DMS153 treated with DMSO at 0.1 percent for 48 hours (cell line): ENCODE measurements around the gene HOXD4.

ENCODE experiments used
- DNase-seq: peaks from one replicate; lab custom pipeline; 2025; ENCODE audit not compliant: unreplicated experiment; lab: John Stamatoyannopoulos, UW

HOXD4 gene

DNA sequence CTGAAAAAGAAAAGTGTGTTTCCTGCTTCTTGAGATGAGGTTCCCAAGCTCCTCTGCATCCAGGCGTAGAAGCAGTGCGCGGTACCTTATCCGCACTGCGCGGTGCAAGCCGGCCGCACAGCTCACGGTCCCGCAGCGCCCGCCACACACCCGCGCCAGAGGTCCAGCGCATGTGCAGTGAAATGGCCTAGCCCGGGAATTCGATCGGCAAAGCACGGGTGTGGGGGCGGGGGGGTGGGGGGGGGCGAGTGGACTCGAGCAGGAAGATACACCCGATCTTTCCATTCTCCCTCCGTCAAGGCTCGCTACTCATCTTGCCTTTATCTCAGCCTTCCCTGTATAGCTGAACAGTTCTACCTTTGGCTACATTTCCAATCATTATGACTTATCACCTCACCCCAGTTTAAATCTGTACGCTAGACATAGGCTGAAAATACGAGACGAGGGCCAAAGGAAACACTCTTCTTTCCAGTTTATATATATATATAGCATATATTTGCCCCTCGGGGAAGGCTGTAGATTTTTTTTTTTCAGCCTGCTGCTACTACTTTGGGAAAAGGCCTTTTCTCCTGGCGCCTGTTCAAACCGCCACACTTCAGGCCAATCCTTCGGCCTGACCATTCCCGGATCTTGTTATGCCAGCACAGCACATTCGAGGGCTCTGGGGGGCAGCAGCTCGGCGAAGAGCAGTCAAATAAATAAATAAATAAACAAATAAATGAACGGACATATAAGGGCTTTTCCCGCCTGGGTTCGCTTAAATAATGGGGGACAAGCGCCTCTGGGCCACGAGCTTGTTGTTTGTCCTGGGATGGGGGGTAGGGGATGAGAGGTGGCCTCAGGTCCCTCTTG, 11.5 kb upstream of the HOXD4 start:
- no peak for DNase-seq

- no peak for DNase-seq
Observed at GRCh38 chr2:176140513-176141317, 10.6 kb upstream of the HOXD4 start.

- DNase-seq = no peak
Observed at GRCh38 chr2:176142281-176142680, 9.1 kb upstream of the HOXD4 start.

- DNase-seq = no peak
Observed at GRCh38 chr2:176145085-176145969, 6.0 kb upstream of the HOXD4 start.

- DNase-seq = no peak
Observed at GRCh38 chr2:176146101-176146500, 5.2 kb upstream of the HOXD4 start.

DNA sequence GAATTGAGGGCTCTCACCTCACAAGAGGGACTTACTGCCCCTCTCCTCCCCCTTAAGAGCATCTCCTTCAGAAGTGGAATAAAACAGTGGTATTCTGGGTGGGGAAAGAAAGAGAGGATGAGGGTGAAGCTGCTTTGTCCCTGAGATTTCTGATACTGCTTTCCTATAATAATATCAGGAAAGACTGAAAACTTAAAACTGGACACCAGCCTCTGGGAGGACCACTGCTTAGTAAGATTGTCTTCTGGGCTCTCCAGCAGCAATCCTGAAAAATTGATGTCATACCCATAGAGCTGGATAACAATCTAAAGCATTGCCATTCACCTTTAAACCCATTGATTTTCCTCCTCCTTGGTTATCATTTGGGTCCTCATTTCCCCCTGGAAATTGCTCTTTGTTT, 4.7 kb upstream of the HOXD4 start:
- DNase-seq = no peak

DNA sequence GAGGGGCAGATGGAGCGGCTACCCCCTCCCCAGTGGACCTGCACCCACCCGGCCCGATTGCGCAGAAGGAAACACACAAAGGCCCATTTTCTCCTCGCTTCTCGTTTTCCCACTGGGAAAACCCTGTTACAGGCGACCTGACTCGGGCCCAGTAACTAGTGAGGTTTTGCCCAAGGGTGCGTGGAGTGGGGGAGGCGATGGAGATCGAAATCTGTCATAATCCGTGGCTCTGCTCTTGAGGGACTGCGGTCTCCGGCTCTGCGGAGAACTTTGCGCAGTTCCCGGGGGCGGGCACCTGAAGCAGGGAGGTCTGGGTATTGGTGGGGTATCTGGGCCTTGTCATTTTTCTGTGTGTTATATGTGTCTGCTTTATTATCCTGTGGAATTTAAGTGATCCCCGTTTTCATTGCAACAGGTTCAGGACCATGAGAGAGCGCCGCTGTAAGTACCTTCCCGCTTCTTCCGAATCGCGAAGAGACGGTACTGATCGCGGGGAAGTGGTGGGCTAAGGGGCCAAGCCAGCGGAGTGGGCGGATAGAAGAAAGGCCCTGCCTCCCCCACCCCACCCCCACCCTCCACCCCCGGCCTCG, 4.0 kb upstream of the HOXD4 start:
- DNase-seq = no peak

GRCh38 chr2:176147800-176148496, 3.4 kb upstream of the HOXD4 start:
- DNase-seq = no peak

DNA sequence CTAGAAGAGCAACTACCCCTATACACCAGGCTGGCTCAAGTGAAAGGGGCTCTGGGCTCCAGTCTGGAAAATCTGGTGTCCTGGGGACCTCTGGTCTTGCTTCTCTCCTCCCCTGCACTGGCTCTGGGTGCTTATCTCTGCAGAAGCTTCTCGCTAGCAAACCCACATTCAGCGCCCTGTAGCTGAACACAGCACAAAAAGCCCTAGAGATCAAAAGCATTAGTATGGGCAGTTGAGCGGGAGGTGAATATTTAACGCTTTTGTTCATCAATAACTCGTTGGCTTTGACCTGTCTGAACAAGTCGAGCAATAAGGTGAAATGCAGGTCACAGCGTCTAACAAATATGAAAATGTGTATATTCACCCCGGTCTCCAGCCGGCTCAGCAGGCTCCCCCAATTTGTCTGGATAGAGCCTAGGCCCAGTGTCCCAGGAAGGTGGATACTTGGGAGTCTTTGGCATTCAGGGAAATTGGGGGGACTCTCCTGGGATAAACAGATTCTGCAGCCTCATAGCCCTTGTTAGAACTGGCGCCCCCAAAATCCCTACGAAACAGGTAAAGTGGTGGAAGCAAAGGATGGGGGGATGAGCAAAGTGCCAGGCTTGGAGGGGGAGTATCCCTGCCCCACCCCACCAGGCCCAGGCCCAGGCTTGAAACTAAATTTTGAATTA, 2.5 kb upstream of the HOXD4 start:
- no peak for DNase-seq

GRCh38 chr2:176149481-176149938, 1.8 kb upstream of the HOXD4 start:
- DNase-seq = no peak

GRCh38 chr2:176149939-176150583, 1.3 kb upstream of the HOXD4 start:
- DNase-seq = no peak

DNA sequence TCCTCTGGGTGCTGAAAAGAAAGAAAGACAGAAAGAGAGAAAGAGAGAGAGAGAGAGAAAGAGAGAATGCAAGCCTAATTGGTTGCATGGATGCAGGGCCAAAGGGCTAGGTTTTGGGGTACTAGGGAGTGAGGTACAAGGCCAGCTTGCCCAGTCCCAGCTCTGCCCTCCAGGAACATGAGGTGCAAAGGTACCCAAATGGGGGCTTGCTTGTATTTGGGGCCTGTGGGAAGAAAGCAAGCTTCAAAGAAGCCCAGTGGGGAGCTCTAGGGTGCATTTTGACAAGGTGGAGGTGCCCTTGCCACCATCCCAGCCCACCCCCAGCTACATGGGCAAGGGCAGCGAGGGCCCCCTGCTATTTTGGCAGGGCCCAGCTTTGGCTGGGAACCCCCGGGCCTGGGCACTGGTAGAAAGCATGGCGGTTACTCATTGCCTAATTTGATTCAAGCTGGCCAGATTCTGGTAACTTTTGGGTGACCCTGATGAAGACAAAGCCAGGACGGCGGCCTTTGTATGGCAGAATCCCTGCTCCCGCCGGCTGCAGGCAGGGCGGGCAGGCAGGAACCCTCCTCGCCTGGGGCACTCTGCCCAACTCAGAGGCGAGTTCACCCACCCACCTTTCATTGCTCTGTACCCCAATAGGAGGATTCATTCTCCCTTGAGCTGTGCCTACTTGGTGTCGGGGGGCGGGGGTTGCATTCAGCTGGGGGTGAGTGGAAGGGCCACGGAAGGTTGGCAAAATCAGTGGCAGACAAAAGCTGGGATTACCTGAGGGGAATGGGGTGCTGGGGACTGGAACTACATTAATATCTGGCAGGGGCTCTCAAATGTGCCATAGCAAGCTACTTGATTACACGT, 537 bp upstream of the HOXD4 start:
- DNase-seq = no peak

DNA sequence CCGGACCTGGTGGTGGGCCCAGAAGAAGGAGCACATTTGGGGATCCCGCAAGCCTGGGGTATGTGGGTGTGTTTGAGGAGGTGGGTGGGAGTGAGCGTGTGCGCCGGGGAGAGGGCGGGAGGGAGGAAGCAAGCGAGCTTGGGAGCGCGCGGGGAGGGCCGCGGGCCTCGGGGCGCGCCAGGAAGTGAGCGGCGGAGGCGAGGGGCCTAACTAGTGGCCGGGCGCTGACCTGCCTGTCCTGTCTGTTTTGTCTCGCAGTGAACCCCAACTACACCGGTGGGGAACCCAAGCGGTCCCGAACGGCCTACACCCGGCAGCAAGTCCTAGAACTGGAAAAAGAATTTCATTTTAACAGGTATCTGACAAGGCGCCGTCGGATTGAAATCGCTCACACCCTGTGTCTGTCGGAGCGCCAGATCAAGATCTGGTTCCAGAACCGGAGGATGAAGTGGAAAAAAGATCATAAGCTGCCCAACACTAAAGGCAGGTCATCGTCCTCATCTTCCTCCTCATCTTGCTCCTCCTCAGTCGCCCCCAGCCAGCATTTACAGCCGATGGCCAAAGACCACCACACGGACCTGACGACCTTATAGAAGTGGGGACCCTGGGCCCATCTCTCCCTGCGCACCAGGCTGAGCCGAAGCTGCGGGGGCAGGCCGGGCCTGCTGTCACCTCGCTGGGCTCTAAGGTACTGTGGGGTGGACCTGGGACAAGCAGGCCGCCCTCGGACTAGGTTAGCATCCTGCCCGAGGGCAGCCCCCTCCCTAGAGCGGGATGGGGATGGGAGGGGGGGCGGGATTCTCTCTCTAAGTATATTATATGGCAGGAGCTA, 1.2 kb downstream of the HOXD4 start:
- DNase-seq = no peak

GRCh38 chr2:176154576-176155252, 3.4 kb downstream of the HOXD4 start:
- no peak for DNase-seq

DNA sequence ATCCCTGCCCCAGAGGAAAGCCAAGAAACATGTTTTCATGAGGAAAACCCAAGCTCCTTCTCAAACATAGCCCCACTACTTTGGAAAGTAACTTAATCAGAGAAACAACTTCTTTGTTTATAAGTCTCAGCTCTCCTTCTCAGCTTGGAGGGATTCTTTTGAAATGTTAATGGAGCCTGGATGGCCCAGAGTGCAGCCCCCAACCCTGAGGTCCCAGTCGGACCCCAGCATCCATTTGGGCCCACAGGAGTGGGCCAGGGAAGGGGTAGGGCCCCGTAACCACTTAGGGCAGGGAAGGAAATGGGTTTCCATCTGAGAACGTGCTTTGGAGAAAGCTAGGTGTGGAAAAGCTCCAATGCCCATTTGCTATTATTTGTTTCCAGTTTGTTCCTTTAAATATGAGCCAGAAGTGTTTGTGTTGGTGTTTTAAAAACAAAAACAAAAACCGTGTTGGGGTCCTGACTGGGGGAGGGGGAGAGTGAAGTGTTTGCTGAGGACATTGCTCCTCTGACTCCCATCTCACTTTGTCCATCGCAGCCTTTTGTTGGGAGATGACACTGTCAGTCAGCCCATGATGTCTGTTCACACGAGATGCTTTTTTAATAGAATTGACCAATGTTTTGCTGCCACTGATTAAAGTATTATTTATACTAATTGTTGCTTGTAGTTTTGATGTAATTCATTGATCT, 4.2 kb downstream of the HOXD4 start:
- no peak for DNase-seq

DNA sequence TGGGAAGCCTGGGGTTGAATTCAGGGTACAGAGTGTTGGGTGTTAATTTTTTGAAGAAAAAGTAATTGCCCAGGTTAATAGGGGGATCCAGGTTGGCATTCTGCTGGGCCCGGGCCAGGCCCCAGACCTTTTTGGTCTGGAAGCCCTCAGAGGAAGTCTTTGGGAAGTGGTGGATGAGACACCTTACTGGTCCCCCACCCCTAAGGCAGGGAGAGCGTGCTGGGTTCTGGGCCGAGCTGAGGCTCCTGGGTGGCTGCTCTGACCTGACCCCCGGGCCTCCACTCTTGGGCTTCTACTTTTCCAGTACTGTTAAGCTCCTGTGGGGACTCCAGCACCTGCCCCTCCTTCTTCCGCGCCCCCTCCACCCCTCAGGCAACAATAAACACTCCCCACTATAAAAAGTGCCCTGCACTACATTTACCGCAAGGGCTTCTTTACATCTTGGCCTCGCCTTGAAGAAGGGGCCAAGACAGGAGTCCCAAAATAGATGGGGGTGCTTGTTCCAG, 5.0 kb downstream of the HOXD4 start:
- no peak for DNase-seq
